ENCODE measurements around the gene RFLNA.

GRCh38 chr12:124326104-124326503, 31.2 kb downstream of the RFLNA start:
- no peak for TF ChIP-seq CTCF (IDR thresholded peaks at IDR 0.05; ENCODE audit: low read length)
- TF ChIP-seq EZH2 (IDR thresholded peaks at IDR 0.05; ENCODE audit: borderline replicate concordance, low read length), result no peak
